ENCODE measurements around the gene YDJC. TPM values are rescaled to one million over a fixed set of nuclear protein-coding genes. Genes with fewer than 3 reads are reported as not detected.
A peak's percentile ranks its signal among the peaks of the same experiment; 100 is the strongest.

Gene YDJC
- total and polyA plus RNA-seq, 2 of the 13 experiments (the other 11 are each of a cell fraction or from before 2014, with no cell fraction given): 15.3 to 32.0 TPM

DNA sequence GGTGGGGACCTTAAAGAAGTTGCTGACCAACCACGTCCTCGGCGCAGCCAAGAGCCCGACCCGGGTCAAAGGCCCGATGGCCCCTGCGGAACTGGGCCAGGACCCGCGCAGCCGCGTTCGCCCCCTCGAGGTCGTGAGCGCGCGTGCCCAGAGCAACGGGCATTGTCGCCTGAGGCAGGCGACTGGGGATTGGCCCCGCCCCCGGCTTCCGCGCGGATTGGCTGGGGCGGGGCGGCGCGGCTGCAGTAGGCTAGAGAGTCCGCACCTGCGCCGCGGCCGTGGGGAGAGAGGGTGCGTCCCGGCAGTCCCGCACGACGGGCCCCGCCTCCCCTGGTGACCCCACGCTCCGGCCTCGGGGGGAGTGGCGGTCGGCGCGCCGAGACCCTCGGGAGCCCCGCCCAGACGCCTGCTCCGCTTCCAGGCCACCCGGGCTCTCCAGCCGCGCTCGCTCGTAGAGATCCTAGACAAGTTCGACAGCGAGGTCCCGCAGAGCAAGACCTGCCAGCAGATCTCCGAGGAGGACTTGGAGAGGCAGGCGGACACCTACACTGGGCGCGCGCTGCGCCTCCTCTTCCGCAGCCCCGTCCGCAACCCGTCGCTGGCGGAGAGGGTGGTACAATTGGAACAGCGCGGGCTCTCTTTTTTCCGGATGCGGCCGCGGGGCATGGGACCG lies 27.7 kb upstream of the YDJC start (continued):
- TF ChIP-seq, protein P1, sequence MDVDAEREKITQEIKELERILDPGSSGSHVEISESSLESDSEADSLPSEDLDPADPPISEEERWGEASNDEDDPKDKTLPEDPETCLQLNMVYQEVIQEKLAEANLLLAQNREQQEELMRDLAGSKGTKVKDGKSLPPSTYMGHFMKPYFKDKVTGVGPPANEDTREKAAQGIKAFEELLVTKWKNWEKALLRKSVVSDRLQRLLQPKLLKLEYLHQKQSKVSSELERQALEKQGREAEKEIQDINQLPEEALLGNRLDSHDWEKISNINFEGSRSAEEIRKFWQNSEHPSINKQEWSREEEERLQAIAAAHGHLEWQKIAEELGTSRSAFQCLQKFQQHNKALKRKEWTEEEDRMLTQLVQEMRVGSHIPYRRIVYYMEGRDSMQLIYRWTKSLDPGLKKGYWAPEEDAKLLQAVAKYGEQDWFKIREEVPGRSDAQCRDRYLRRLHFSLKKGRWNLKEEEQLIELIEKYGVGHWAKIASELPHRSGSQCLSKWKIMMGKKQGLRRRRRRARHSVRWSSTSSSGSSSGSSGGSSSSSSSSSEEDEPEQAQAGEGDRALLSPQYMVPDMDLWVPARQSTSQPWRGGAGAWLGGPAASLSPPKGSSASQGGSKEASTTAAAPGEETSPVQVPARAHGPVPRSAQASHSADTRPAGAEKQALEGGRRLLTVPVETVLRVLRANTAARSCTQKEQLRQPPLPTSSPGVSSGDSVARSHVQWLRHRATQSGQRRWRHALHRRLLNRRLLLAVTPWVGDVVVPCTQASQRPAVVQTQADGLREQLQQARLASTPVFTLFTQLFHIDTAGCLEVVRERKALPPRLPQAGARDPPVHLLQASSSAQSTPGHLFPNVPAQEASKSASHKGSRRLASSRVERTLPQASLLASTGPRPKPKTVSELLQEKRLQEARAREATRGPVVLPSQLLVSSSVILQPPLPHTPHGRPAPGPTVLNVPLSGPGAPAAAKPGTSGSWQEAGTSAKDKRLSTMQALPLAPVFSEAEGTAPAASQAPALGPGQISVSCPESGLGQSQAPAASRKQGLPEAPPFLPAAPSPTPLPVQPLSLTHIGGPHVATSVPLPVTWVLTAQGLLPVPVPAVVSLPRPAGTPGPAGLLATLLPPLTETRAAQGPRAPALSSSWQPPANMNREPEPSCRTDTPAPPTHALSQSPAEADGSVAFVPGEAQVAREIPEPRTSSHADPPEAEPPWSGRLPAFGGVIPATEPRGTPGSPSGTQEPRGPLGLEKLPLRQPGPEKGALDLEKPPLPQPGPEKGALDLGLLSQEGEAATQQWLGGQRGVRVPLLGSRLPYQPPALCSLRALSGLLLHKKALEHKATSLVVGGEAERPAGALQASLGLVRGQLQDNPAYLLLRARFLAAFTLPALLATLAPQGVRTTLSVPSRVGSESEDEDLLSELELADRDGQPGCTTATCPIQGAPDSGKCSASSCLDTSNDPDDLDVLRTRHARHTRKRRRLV (CRISPR knock-in tag; IDR thresholded peaks at IDR 0.05): no peak
- TF ChIP-seq RFXAP (CRISPR knock-in tag; IDR thresholded peaks at IDR 0.05; ENCODE audit: borderline replicate concordance) (peak; percentile 71; the same call in 1 of the 2 replicates), REL (CRISPR knock-in tag; conservative IDR thresholded peaks at IDR 0.05) (no peak), ZKSCAN8 (CRISPR knock-in tag; IDR thresholded peaks at IDR 0.05; ENCODE audit: borderline replicate concordance) (no peak), ZNF777 (CRISPR knock-in tag; IDR thresholded peaks at IDR 0.05) (peak; percentile 100), DPF2 (CRISPR knock-in tag; IDR thresholded peaks at IDR 0.05; ENCODE audit: borderline replicate concordance, low read depth) (no peak), SCMH1 (CRISPR knock-in tag; IDR thresholded peaks at IDR 0.05; ENCODE audit: borderline replicate concordance) (no peak), MBNL3 (CRISPR knock-in tag; conservative IDR thresholded peaks at IDR 0.05) (no peak), KLF9 (CRISPR knock-in tag; IDR thresholded peaks at IDR 0.05; ENCODE audit: low read depth) (no peak), HDAC2 (CRISPR knock-in tag; IDR thresholded peaks at IDR 0.05) (peak; percentile 54; the same call in 1 of the 2 replicates), ZNF644 (CRISPR knock-in tag; IDR thresholded peaks at IDR 0.05; ENCODE audit: low read depth) (no peak)
- TF ChIP-seq, protein P2, sequence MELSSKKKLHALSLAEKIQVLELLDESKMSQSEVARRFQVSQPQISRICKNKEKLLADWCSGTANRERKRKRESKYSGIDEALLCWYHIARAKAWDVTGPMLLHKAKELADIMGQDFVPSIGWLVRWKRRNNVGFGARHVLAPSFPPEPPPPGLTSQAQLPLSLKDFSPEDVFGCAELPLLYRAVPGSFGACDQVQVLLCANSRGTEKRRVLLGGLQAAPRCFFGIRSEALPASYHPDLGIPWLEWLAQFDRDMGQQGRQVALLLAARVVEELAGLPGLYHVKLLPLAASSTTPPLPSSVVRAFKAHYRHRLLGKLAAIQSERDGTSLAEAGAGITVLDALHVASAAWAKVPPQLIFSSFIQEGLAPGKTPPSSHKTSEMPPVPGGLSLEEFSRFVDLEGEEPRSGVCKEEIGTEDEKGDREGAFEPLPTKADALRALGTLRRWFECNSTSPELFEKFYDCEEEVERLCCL (CRISPR knock-in tag; IDR thresholded peaks at IDR 0.05; ENCODE audit: borderline replicate concordance): no peak
- TF ChIP-seq, protein P3, sequence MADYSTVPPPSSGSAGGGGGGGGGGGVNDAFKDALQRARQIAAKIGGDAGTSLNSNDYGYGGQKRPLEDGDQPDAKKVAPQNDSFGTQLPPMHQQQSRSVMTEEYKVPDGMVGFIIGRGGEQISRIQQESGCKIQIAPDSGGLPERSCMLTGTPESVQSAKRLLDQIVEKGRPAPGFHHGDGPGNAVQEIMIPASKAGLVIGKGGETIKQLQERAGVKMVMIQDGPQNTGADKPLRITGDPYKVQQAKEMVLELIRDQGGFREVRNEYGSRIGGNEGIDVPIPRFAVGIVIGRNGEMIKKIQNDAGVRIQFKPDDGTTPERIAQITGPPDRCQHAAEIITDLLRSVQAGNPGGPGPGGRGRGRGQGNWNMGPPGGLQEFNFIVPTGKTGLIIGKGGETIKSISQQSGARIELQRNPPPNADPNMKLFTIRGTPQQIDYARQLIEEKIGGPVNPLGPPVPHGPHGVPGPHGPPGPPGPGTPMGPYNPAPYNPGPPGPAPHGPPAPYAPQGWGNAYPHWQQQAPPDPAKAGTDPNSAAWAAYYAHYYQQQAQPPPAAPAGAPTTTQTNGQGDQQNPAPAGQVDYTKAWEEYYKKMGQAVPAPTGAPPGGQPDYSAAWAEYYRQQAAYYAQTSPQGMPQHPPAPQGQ (CRISPR knock-in tag; IDR thresholded peaks at IDR 0.05; ENCODE audit: borderline replicate concordance): no peak
- TF ChIP-seq, protein P4, sequence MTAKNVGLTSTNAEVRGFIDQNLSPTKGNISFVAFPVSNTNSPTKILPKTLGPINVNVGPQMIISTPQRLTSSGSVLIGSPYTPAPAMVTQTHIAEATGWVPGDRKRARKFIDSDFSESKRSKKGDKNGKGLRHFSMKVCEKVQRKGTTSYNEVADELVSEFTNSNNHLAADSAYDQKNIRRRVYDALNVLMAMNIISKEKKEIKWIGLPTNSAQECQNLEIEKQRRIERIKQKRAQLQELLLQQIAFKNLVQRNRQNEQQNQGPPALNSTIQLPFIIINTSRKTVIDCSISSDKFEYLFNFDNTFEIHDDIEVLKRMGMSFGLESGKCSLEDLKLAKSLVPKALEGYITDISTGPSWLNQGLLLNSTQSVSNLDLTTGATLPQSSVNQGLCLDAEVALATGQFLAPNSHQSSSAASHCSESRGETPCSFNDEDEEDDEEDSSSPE (CRISPR knock-in tag; IDR thresholded peaks at IDR 0.05): peak; percentile 28; the same call in 1 of the 2 replicates
- TF ChIP-seq, protein P5, sequence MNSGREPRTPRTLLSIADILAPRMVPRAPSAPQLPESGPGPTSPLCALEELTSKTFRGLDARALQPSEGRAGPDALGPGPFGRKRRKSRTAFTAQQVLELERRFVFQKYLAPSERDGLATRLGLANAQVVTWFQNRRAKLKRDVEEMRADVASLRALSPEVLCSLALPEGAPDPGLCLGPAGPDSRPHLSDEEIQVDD (CRISPR knock-in tag; IDR thresholded peaks at IDR 0.05; ENCODE audit: borderline replicate concordance): peak; percentile 84; the same call in 1 of the 2 replicates
- TF ChIP-seq, protein P6, sequence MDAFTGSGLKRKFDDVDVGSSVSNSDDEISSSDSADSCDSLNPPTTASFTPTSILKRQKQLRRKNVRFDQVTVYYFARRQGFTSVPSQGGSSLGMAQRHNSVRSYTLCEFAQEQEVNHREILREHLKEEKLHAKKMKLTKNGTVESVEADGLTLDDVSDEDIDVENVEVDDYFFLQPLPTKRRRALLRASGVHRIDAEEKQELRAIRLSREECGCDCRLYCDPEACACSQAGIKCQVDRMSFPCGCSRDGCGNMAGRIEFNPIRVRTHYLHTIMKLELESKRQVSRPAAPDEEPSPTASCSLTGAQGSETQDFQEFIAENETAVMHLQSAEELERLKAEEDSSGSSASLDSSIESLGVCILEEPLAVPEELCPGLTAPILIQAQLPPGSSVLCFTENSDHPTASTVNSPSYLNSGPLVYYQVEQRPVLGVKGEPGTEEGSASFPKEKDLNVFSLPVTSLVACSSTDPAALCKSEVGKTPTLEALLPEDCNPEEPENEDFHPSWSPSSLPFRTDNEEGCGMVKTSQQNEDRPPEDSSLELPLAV (CRISPR knock-in tag; conservative IDR thresholded peaks at IDR 0.05; ENCODE audit: low read depth): no peak
